Stimulated activated CD4-positive, alpha-beta T cell treated with anti-CD3 and anti-CD28 coated beads, TNF-alpha, amount 100 ng/mL, for 24 hours (primary cell): ENCODE results near the gene EPHA6.

Source experiments
- DNase-seq, 3 experiments: peaks; one replicate each; pipeline ENCODE4 v3.0.0-alpha.2; 2020; ENCODE audit warnings: low read depth in 3 of 3

The EPHA6 gene

GRCh38 chr3:97698691-97699090, 884.3 kb downstream of the EPHA6 start:
- no peak for DNase-seq

GRCh38 chr3:97699889-97700288, 885.5 kb downstream of the EPHA6 start:
- no peak for DNase-seq

GRCh38 chr3:97705764-97706163, 891.4 kb downstream of the EPHA6 start:
- DNase-seq: no peak

DNA sequence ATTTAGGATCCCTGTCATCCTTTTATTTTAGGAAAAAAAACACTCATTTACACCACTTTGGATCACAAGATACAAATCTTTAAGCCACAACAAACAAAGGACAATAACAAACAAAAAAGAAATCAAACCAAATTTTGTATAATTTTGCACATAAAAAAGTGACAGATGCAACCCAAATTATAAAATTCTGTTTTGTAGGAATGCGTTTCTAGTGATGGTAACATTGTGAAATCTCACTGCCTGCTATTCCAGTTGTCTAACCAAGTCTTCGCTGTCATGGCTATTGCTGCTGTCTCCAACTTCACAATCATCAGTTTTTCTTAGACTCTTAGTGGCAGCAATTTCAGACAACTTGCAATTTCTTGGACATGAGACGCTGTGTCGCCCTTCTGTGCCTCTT, 891.8 kb downstream of the EPHA6 start:
- no peak for DNase-seq

- DNase-seq: no peak
Measured at GRCh38 chr3:97711654-97712053, 897.3 kb downstream of the EPHA6 start.

DNA sequence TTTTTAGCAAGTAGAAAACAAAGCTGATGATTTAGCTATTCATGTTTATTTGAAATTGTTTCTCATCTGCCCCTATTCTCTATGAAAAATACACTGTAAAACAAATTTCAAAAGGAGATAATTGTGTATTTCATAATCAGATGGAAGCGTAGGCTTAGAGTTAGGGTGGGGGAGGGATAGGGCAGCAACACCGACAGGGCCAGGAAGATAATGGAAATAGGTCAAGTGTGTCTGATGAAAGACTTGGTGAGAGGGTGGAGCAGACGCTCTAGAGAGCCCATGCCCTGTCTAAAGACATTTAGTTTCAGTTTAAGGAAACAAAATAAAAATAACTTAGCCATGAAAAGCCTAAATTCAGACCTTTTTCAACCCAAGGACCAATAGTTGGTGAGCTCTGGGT, 898.5 kb downstream of the EPHA6 start:
- DNase-seq: no peak

DNA sequence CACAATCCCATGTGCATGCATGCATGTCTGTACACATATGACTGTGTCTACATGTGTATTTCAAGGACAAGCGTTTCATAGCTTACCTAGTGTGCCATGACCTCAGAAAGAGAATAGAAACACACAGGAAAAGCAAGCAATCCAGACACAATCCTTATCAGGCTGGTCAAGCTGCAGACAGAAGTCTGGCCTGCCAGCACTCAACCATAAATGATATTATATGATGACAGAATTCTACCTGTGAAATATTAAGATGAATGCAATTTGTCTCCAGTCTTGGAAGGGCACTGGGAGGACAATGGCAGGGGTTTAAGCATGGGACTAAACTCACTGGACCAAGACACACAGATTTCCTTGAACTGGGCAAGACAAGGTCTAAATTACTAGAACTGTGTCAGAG, 899.2 kb downstream of the EPHA6 start:
- DNase-seq: no peak

- peak; percentile 20 to 51 (median 31) for DNase-seq
Measured at GRCh38 chr3:97719156-97719821, 904.9 kb downstream of the EPHA6 start.

DNA sequence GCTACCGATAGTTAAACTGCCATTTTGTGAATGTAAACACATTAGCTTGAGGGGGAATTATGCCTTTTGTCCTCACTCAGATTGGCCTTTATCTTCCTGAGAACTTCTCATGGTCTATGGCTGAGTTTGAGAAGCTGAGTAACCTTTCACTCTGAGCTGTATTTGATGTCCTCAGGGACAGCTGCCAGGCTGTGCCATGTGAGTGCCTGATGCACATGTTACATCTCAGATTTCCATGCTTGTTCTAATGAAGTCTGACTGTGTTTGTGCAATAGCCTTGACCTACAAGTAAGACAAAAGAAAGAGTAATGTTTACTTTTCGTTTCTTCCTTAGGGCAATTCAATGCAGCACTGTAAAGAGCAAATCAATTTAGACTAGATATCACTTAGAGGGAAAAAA, 906.0 kb downstream of the EPHA6 start:
- no peak for DNase-seq

- no peak for DNase-seq
Measured at GRCh38 chr3:97721446-97721845, 907.1 kb downstream of the EPHA6 start.

DNA sequence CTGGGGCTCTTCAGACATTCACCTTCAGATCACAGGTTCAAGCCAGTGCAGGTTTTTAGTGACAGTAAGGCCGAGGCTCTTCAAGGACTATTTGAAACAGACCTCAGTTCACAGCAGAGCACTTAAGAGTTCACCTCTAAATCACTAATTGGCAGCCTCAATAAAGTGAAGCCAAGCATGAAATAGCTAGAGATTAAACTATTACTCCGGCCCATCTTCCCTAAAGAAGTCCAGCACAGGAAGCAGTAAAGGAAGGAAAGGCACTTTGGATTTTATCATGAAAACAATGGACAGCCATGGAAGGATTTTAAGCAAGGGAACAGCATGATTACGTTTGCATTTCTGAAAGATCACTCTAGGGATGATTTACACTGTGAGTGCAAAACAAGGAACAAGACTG, 922.5 kb downstream of the EPHA6 start:
- DNase-seq: no peak

GRCh38 chr3:97738761-97739160, 924.4 kb downstream of the EPHA6 start:
- DNase-seq: no peak

DNA sequence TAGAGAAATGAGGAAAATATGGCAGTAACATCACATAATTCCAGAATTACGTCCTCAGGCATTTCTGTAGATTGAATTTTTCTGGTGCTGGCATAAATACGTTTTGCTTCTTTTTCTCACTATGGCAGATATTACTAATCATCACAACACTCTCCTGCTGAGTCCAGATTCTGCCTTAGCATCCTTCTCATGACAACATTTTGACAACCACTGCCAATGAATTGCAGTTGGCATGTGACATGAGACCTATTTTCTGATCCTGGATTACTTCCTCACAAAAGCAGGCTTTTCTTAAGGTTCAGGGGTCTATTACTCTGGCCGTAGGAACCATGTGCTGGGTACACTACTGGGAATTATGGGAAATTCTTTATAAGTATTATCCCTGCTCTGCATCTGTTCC, 927.6 kb downstream of the EPHA6 start:
- no peak for DNase-seq

- DNase-seq: no peak
Measured at GRCh38 chr3:97744289-97744688, 929.9 kb downstream of the EPHA6 start.

- DNase-seq: no peak
Measured at GRCh38 chr3:97763586-97764406, 949.4 kb downstream of the EPHA6 start.

GRCh38 chr3:97764407-97765238, 950.2 kb downstream of the EPHA6 start, which contains the start of gene ARL6:
ARL6 (plus strand) TSS chr3:97764758; CDS start chr3:97768108, 3,350 bp downstream.
- peak; percentile 56 to 68 (median 62) for DNase-seq

DNA sequence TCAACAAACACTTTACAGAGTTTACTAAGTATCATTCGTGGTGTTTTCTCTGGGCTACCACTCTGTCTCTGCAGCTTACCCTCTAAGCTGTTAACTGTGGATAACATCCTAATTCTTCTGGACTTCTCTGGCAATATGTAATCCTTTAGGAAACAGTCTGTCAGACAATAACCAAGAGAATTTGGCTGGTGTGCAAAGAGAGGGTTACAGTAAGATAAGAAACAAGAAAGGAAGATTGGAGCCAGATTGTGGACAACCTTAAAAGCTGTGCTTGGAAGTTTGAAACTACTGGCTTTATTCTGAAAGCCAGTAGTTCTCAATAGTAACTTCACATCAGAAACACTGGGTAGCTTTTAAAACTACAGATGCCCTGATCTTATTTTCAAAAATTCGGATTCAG, 950.9 kb downstream of the EPHA6 start:
- DNase-seq: no peak

- DNase-seq: no peak
Measured at GRCh38 chr3:97772926-97773325, 958.5 kb downstream of the EPHA6 start.

GRCh38 chr3:97778152-97778551, 963.8 kb downstream of the EPHA6 start:
- no peak for DNase-seq

DNA sequence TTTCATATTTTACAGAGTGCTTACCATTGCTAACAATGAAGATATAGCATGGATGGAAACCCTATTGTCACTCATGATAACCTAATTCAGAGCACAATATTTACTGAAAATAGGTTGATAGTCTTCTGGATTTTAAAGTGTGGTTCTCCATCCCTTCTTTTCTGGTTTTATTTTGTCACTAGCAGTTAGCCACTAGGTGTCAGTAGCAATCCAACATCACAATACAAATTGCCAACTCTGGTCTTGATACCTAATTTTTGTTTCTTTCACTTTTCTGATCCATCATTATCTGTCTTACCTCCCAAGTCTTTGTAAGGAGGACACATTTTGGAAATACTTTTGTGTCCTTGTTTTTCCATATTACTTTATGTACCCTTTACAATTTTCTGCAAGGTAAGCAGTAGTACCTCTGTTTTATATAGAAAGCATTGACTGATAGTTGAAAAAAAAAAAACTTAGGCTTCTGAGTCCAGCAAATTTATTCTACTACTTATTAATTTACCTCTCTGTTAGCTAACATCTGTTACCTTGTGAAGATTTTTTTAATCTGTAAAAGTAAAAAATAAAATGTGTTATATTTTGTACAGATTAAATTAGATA, 979.1 kb downstream of the EPHA6 start:
- no peak for DNase-seq

DNA sequence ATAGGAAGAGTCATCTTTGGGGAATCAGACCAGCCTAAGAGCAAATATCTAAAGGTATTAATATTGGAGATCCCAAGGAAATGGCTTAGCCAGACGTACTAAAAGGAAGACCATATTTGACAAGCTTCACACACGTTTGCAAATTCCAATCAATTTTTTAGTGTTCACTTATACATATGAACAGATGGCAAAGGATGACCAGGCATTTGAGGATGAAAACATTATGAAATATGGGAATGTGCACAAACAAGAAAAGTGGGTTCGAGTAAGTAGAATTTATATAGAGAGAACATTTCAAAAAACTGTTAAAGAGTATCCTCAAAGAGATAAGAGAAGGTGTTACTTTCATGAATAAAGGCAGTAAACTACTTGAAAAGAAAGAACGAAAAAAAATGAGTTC, 981.6 kb downstream of the EPHA6 start:
- DNase-seq: no peak
